ENCODE results near the gene GNG14. TPM values are rescaled to one million over a fixed set of nuclear protein-coding genes. Genes with fewer than 3 reads are reported as not detected.

GNG14 gene
- total and polyA plus RNA-seq, 2 of the 13 experiments (the other 11 are each of a cell fraction or from before 2014, with no cell fraction given), result not detected

DNA sequence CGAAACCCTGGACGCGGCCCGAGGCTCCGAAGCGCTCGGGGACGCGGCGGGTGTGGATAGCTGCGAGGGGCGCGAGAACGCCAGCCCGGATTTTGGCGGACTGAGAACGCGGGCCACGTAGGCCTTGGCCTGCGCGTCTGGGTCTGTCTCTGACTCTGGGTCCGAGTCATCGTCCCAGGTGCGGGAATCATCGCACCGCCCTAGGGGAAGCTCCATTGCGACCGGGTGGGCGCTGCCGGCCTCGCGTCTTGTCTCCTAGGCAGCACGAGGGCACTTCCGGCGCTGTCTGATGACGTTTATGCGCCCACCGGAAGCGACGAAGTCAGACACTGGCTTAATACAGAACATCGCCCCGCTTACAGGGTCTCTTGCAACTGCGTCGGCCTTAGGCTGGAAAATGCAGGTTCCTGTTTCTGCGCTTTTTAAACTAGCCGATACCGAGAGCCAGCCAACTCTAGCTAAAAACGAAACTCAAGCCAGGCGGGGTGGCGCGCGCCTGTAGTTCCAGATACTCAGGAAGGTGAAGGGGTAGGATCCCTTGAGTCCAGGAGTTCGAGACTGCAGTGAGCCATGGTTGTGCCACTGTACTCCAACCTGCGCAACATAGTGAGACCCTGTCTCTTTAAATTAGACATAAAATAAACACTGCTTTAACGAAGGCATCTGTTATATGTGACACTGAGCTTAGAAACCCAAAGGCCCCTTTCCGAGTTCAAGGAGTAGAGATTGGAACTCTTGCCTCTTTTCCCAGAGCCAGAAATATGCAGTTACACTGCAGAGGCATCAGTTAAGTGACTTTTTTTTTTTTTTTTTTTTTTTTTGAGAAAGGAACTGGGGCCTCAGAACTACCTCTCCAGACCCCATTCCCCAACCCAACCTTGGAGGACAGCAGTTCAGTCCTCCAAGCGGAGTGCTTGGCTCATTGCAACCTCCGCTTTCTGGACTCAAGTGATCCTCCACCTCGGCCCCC lies 8.9 kb downstream of the GNG14 start, which contains the start of gene FBXW9 (continued):
- TF ChIP-seq RARA (CRISPR knock-in tag; IDR thresholded peaks at IDR 0.05), result 0 out of 2 replicates have a peak, but pooled peaks have one; percentile 11
- TF ChIP-seq, protein P1, sequence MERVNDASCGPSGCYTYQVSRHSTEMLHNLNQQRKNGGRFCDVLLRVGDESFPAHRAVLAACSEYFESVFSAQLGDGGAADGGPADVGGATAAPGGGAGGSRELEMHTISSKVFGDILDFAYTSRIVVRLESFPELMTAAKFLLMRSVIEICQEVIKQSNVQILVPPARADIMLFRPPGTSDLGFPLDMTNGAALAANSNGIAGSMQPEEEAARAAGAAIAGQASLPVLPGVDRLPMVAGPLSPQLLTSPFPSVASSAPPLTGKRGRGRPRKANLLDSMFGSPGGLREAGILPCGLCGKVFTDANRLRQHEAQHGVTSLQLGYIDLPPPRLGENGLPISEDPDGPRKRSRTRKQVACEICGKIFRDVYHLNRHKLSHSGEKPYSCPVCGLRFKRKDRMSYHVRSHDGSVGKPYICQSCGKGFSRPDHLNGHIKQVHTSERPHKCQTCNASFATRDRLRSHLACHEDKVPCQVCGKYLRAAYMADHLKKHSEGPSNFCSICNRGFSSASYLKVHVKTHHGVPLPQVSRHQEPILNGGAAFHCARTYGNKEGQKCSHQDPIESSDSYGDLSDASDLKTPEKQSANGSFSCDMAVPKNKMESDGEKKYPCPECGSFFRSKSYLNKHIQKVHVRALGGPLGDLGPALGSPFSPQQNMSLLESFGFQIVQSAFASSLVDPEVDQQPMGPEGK (CRISPR knock-in tag; IDR thresholded peaks at IDR 0.05), result no peak
- peak; percentile 38 for TF ChIP-seq U2AF1 (optimal IDR thresholded peaks at IDR 0.05; ENCODE audit: low read depth, low read length)
- TF ChIP-seq KLF9 (CRISPR knock-in tag; IDR thresholded peaks at IDR 0.05; ENCODE audit: low read depth), result no peak
- TF ChIP-seq ZNF18 (CRISPR knock-in tag; IDR thresholded peaks at IDR 0.05; ENCODE audit: insufficient replicate concordance), result no peak
- no peak for TF ChIP-seq EEA1 (CRISPR knock-in tag; IDR thresholded peaks at IDR 0.05; ENCODE audit: borderline replicate concordance)
- peak; percentile 63; the same call in 1 of the 2 replicates for TF ChIP-seq ZSCAN31 (CRISPR knock-in tag; IDR thresholded peaks at IDR 0.05; ENCODE audit: low read depth)
- TF ChIP-seq HNRNPUL1 (IDR thresholded peaks at IDR 0.05; ENCODE audit: low read depth, low read length), result no peak
- peak; percentile 40; the same call in 1 of the 2 replicates for TF ChIP-seq ZNF274 (CRISPR knock-in tag; IDR thresholded peaks at IDR 0.05)
- TF ChIP-seq ISX (CRISPR knock-in tag; conservative IDR thresholded peaks at IDR 0.05), result no peak
- TF ChIP-seq ZNF672 (CRISPR knock-in tag; IDR thresholded peaks at IDR 0.05), result no peak
- TF ChIP-seq LBX2 (CRISPR knock-in tag; IDR thresholded peaks at IDR 0.05; ENCODE audit: borderline replicate concordance), result peak; percentile 60; the same call in 1 of the 2 replicates
- TF ChIP-seq U2AF2 (IDR thresholded peaks at IDR 0.05; ENCODE audit: low read depth, low read length), result no peak
- no peak for TF ChIP-seq SMARCC2 (IDR thresholded peaks at IDR 0.05)
- TF ChIP-seq HBP1 (CRISPR knock-in tag; IDR thresholded peaks at IDR 0.05; ENCODE audit: low read depth), result peak; percentile 92
- TF ChIP-seq GATA4 (IDR thresholded peaks at IDR 0.05; ENCODE audit: borderline replicate concordance, low read depth), result no peak
- no peak for TF ChIP-seq MTA3 (CRISPR knock-in tag; IDR thresholded peaks at IDR 0.05)
- no peak for TF ChIP-seq ZFP82 (CRISPR knock-in tag; IDR thresholded peaks at IDR 0.05; ENCODE audit: borderline replicate concordance)
- TF ChIP-seq ZNF709 (CRISPR knock-in tag; IDR thresholded peaks at IDR 0.05), result no peak
- TF ChIP-seq MED1 (CRISPR knock-in tag; IDR thresholded peaks at IDR 0.05), result peak; percentile 73
- TF ChIP-seq ZFP91 (CRISPR knock-in tag; IDR thresholded peaks at IDR 0.05; ENCODE audit: borderline replicate concordance), result peak; percentile 51; the same call in 1 of the 2 replicates
- TF ChIP-seq XRCC5 (optimal IDR thresholded peaks at IDR 0.05; ENCODE audit: low read length), result peak; percentile 76
